ENCODE measurements around the gene ASXL2. TPM values are rescaled to one million over a fixed set of nuclear protein-coding genes. Genes with fewer than 3 reads are reported as not detected.

Gene ASXL2
- total RNA-seq, 1 donor from 2014 or later: 19.9 TPM

DNA sequence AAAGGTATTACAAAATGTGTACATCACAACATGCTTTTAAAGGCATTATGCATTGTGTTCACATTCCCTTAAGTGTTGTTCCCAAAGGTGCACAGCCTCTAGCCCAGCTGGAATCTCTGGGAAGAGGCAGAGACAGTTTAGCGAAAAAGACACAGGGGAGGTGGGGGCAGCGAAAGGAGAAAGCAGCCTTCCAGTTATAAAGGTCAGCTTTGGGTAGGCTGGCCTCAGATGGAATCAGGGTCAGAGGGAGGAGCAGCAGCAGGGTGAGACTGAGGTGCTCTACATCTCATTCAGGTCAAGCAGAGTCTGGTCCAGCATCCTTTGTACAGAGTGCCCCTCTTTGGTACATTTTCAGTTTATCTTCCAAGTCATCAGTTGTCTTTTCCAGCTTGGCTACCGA, 68.6 kb downstream of the ASXL2 start:
- H3K4me3 Mint-ChIP-seq (ENCODE audit: unreplicated experiment): no peak overlapping the region
- DNase-seq: no peak
- H3K27me3 Mint-ChIP-seq (ENCODE audit: unreplicated experiment): peaks cover 1% of the 10 kb centered on the region
- no peak overlapping the region for H3K27ac Mint-ChIP-seq (ENCODE audit: unreplicated experiment)
- TF ChIP-seq, protein P1, sequence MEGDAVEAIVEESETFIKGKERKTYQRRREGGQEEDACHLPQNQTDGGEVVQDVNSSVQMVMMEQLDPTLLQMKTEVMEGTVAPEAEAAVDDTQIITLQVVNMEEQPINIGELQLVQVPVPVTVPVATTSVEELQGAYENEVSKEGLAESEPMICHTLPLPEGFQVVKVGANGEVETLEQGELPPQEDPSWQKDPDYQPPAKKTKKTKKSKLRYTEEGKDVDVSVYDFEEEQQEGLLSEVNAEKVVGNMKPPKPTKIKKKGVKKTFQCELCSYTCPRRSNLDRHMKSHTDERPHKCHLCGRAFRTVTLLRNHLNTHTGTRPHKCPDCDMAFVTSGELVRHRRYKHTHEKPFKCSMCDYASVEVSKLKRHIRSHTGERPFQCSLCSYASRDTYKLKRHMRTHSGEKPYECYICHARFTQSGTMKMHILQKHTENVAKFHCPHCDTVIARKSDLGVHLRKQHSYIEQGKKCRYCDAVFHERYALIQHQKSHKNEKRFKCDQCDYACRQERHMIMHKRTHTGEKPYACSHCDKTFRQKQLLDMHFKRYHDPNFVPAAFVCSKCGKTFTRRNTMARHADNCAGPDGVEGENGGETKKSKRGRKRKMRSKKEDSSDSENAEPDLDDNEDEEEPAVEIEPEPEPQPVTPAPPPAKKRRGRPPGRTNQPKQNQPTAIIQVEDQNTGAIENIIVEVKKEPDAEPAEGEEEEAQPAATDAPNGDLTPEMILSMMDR (IDR thresholded peaks at IDR 0.05; ENCODE audit: partially characterized antibody, unreplicated experiment): no peak
- H3K4me1 Mint-ChIP-seq (ENCODE audit: low read depth, unreplicated experiment): peaks cover 12% of the 10 kb centered on the region
- no peaks in the 10 kb centered on the region for H3K36me3 Mint-ChIP-seq (ENCODE audit: unreplicated experiment)
- H3K9me3 Mint-ChIP-seq (ENCODE audit: unreplicated experiment): no peaks in the 10 kb centered on the region

DNA sequence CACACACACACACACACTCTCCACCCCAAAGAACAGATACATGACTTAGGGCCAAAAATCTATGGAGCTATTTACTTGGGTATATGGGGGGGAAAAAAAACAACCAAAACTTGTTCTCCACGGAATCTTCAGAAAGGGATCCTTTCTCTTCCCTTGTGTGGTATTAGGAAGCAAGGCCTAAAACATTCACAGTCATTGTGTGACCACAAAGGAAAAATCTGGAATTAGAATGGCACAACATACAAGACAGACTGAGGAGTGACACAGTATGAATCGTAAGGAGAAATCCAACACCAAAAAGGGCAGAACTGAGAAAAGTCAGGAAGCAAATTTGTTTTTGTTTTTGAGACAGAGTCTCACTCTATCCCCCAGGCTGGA, 70.3 kb downstream of the ASXL2 start:
- Mint-ChIP-seq H3K4me1 (ENCODE audit: low read depth, unreplicated experiment) (peaks cover 12% of the 10 kb centered on the region), H3K27ac (ENCODE audit: unreplicated experiment) (no peak overlapping the region), H3K36me3 (ENCODE audit: unreplicated experiment) (no peaks in the 10 kb centered on the region), H3K4me3 (ENCODE audit: unreplicated experiment) (no peak overlapping the region), H3K27me3 (ENCODE audit: unreplicated experiment) (peaks cover 1% of the 10 kb centered on the region), H3K9me3 (ENCODE audit: unreplicated experiment) (no peaks in the 10 kb centered on the region)
- no peak for DNase-seq
- TF ChIP-seq, protein P1 (IDR thresholded peaks at IDR 0.05; ENCODE audit: partially characterized antibody, unreplicated experiment): no peak

DNA sequence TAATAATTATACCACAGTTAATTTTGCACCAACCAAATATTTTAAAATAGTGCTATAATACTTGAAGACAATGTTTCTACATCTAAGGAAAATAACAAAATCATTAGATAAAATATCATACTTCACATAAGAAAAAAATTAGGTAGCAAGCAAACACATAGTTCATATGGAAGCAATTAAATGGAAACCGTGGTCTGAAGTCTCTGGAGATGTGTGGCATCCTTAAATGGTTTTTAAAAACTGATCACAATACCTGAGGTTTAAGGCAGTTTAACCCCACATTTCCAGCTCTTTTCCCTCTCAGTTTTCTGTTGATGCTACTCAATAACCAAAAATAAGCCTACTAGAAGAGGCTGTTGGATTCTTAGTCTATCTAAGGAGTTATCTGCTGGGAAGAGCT, 71.3 kb downstream of the ASXL2 start:
- no peak overlapping the region for H3K4me3 Mint-ChIP-seq (ENCODE audit: unreplicated experiment)
- DNase-seq: no peak
- TF ChIP-seq, protein P1 (IDR thresholded peaks at IDR 0.05; ENCODE audit: partially characterized antibody, unreplicated experiment): no peak
- H3K36me3 Mint-ChIP-seq (ENCODE audit: unreplicated experiment): no peaks in the 10 kb centered on the region
- H3K27me3 Mint-ChIP-seq (ENCODE audit: unreplicated experiment): peaks cover 1% of the 10 kb centered on the region
- H3K9me3 Mint-ChIP-seq (ENCODE audit: unreplicated experiment): no peaks in the 10 kb centered on the region
- H3K27ac Mint-ChIP-seq (ENCODE audit: unreplicated experiment): no peak overlapping the region
- H3K4me1 Mint-ChIP-seq (ENCODE audit: low read depth, unreplicated experiment): peaks cover 12% of the 10 kb centered on the region

DNA sequence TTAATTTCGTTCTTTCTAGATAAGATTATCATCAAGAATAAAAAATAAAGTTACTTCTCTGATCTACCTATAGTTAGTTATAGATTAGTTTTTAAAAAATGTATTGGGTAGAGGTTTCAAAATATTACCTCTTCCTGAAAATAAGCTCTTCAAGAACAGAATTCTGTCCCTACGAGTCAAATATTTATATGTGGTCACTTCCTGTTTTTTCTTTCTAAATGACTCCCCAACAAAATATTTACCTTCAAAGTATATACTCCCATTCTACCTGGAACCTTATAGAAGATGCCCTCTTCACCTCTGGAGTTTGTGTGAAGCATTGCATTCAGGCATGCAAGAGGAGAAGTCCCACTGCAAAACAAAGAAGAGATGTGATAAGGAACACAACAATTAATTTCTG, 72.3 kb downstream of the ASXL2 start:
- no peaks in the 10 kb centered on the region for H3K9me3 Mint-ChIP-seq (ENCODE audit: unreplicated experiment)
- no peak for DNase-seq
- H3K4me3 Mint-ChIP-seq (ENCODE audit: unreplicated experiment): no peak overlapping the region
- TF ChIP-seq, protein P1 (IDR thresholded peaks at IDR 0.05; ENCODE audit: partially characterized antibody, unreplicated experiment): no peak
- no peaks in the 10 kb centered on the region for H3K36me3 Mint-ChIP-seq (ENCODE audit: unreplicated experiment)
- peaks cover 1% of the 10 kb centered on the region for H3K27me3 Mint-ChIP-seq (ENCODE audit: unreplicated experiment)
- H3K27ac Mint-ChIP-seq (ENCODE audit: unreplicated experiment): no peak overlapping the region
- peaks cover 12% of the 10 kb centered on the region for H3K4me1 Mint-ChIP-seq (ENCODE audit: low read depth, unreplicated experiment)

DNA sequence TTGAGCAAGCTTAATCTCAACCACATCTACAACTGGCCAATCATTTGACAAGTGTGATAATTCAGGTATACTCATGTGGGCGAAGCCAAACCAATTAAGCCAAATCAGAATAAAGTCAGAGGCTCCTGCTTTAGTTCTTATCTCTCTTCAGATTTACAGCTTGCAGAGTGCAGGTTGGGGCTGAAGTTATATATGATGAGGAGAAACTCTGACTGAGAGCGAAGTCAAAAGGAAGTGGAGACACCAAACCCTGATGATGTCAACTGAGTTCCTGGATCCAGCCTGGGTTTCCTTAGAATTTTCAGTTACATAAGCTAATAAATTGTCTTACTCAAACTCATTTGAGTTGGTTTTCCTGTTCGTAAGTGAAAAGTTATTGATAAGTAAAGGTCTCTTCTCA, 73.9 kb downstream of the ASXL2 start:
- H3K4me3 Mint-ChIP-seq (ENCODE audit: unreplicated experiment): no peak overlapping the region
- H3K4me1 Mint-ChIP-seq (ENCODE audit: low read depth, unreplicated experiment): peaks cover 4% of the 10 kb centered on the region
- no peaks in the 10 kb centered on the region for H3K27me3 Mint-ChIP-seq (ENCODE audit: unreplicated experiment)
- TF ChIP-seq, protein P1 (IDR thresholded peaks at IDR 0.05; ENCODE audit: partially characterized antibody, unreplicated experiment): no peak
- H3K9me3 Mint-ChIP-seq (ENCODE audit: unreplicated experiment): no peaks in the 10 kb centered on the region
- no peak for DNase-seq
- H3K27ac Mint-ChIP-seq (ENCODE audit: unreplicated experiment): no peak overlapping the region
- H3K36me3 Mint-ChIP-seq (ENCODE audit: unreplicated experiment): no peaks in the 10 kb centered on the region

Data from glutamatergic neuron (in vitro differentiated cells).